GM12873 (cell line): ENCODE results near the gene ATP23.

Experiments used
- CTCF ChIP-seq: IDR thresholded peaks from 2 replicates; pipeline ENCODE4 v1.5.1; 2012; ENCODE audit warnings: low read depth, mild to moderate bottlenecking, moderate library complexity, low read length, control low read depth; ENCODE audit not compliant: insufficient read depth; ENCODE audit errors: missing control alignments

ATP23 gene

GRCh38 chr12:57939291-57939690, 2.1 kb upstream of the ATP23 start:
- no peak for TF ChIP-seq CTCF

GRCh38 chr12:57940052-57940914, 1.1 kb upstream of the ATP23 start:
- no peak for TF ChIP-seq CTCF

- TF ChIP-seq CTCF = no peak
These were observed 527 bp upstream of the ATP23 start for GRCh38 chr12:57940915-57941164.

GRCh38 chr12:57943438-57944080, 2.2 kb downstream of the ATP23 start:
- TF ChIP-seq CTCF = no peak

GRCh38 chr12:57944313-57945023, 3.1 kb downstream of the ATP23 start:
- no peak for TF ChIP-seq CTCF

GRCh38 chr12:57952766-57953165, 11.4 kb downstream of the ATP23 start:
- TF ChIP-seq CTCF = no peak

GRCh38 chr12:57954768-57955167, 13.4 kb downstream of the ATP23 start:
- no peak for TF ChIP-seq CTCF
